HCT116 (cell line): ENCODE results near the gene APOL5. TPM values are rescaled to one million over a fixed set of nuclear protein-coding genes. Genes with fewer than 3 reads are reported as not detected.

Experiments used
- ATAC-seq: fragments of 200-7000 bp; cut with Tn5 transposase; 2 replicates; pipeline ENCODE4 v1.9.1; 2020; ENCODE audit warnings: mild to moderate bottlenecking, moderate library complexity
- BruUV-seq: library from RNA; stranded (reverse); fragments of 400-500 nt; replicated peaks from 2 replicates; lab custom pipeline; 2021; lab: Mats Ljungman, UMichigan
- CTCF ChIA-PET: fragments of 300-600 bp; sonication (Branson Sonifier 250); formaldehyde crosslinking; loops from one replicate; lab custom pipeline; 2021; ENCODE audit warnings: antibody characterized with exemption; lab: Charles Lee
- POLR2A ChIA-PET: fragments of 300-600, 350-600 bp; sonication (Branson Sonifier 250); formaldehyde crosslinking; loops from one replicate; lab custom pipeline; 2021; ENCODE audit warnings: antibody characterized with exemption; lab: Charles Lee
- RAD21 ChIA-PET, 2 experiments: fragments of 300-600 bp; sonication (Branson Sonifier 250); formaldehyde crosslinking; loops; one replicate each; lab custom pipeline; 2023; ENCODE audit warnings: low total read pairs in 2 of 2; ENCODE audit not compliant: uncharacterized antibody in 2 of 2, unreplicated experiment in 2 of 2, low non-redundant PET in 1 of 2; lab: Charles Lee
- DNase-seq: peaks from one replicate; pipeline ENCODE4 v3.0.0-alpha.2; 2010; ENCODE audit warnings: low read depth, low spot score
- H2AFZ ChIP-seq: fragments of 200-600 bp; shearing (Covaris generic), sonication (generic); 2 replicates; pipeline ENCODE4 v1.6.1; 2017; ENCODE audit warnings: low read depth, mixed run types, mixed read lengths, antibody characterized with exemption, low read length; ENCODE audit not compliant: poor library complexity, severe bottlenecking
- H3K27ac ChIP-seq: 2 replicates; pipeline ENCODE4 v1.5.1; 2012; ENCODE audit warnings: low read depth, low read length
- H3K27me3 ChIP-seq: fragments of 200-600 bp; sonication (generic); 2 replicates; pipeline ENCODE4 v1.6.1; 2016; ENCODE audit warnings: mixed run types, low read length, mixed read lengths; ENCODE audit not compliant: insufficient read depth
- H3K36me3 ChIP-seq, 2 experiments: fragments of 200-500 bp in 1 of 2; fragments of 200-600 bp in 1 of 2; sonication (Bioruptor generic) in 1 of 2; sonication (generic) in 1 of 2; 2 replicates each; pipeline versions ENCODE4 v1.5.1 to v1.6.1; 2014 to 2016; ENCODE audit warnings: low read length in 2 of 2, inconsistent platforms in 1 of 2, mixed read lengths in 1 of 2, mixed run types in 1 of 2; ENCODE audit not compliant: insufficient read depth in 2 of 2, control insufficient read depth in 1 of 2
- H3K4me1 ChIP-seq, 2 experiments: fragments of 200-600 bp in 1 of 2; sonication (generic) in 1 of 2; 2 replicates each; pipeline versions ENCODE4 v1.5.1 to v1.6.1; 2012 to 2017; ENCODE audit warnings: low read length in 2 of 2, inconsistent platforms in 1 of 2, mild to moderate bottlenecking in 1 of 2, mixed read lengths in 1 of 2, mixed run types in 1 of 2, moderate library complexity in 1 of 2; ENCODE audit not compliant: insufficient read depth in 2 of 2, control insufficient read depth in 1 of 2
- H3K4me2 ChIP-seq: fragments of 200-600 bp; sonication (generic); 2 replicates; pipeline ENCODE4 v1.6.1; 2017; ENCODE audit warnings: mixed run types, low read length, mixed read lengths
- H3K4me3 ChIP-seq, 2 experiments: fragments of 200-600 bp in 1 of 2; sonication (generic) in 1 of 2; replicated peaks in 1 of 2; 2 replicates each; pipeline ENCODE4 v1.5.1; 2011 to 2016; ENCODE audit warnings: low read length in 2 of 2, control low read depth in 1 of 2, low read depth in 1 of 2, mild to moderate bottlenecking in 1 of 2, mixed read lengths in 1 of 2, mixed run types in 1 of 2
- H3K79me2 ChIP-seq: fragments of 200-600 bp; sonication (generic); 2 replicates; pipeline ENCODE4 v1.6.1; 2017; ENCODE audit warnings: mild to moderate bottlenecking, mixed run types, low read length, moderate library complexity, mixed read lengths; ENCODE audit not compliant: insufficient read depth
- H3K9ac ChIP-seq: fragments of 200-600 bp; sonication (generic); 2 replicates; pipeline ENCODE4 v1.6.1; 2016; ENCODE audit warnings: low read length, mixed read lengths
- H3K9me2 ChIP-seq: fragments of 200-600 bp; sonication (generic), shearing (Covaris generic); 2 replicates; pipeline ENCODE4 v1.6.1; 2017; ENCODE audit warnings: mixed run types, mild to moderate bottlenecking, moderate library complexity; ENCODE audit not compliant: insufficient read depth
- H3K9me3 ChIP-seq, 2 experiments: fragments of 200-500 bp in 1 of 2; fragments of 200-600 bp in 1 of 2; sonication (Bioruptor generic) in 1 of 2; sonication (generic) in 1 of 2; 2 replicates each; pipeline ENCODE4 v1.6.1; 2014 to 2017; ENCODE audit warnings: low read length in 2 of 2, mixed read lengths in 2 of 2, inconsistent platforms in 1 of 2, low read depth in 1 of 2, mild to moderate bottlenecking in 1 of 2, mixed run types in 1 of 2, moderate library complexity in 1 of 2; ENCODE audit not compliant: control insufficient read depth in 1 of 2, insufficient read depth in 1 of 2
- H4K20me1 ChIP-seq: fragments of 200-600 bp; sonication (generic), shearing (Covaris generic); 2 replicates; pipeline ENCODE4 v1.6.1; 2017; ENCODE audit warnings: mixed run types, mild to moderate bottlenecking, moderate library complexity; ENCODE audit not compliant: insufficient read depth
- ELF1 ChIP-seq: IDR thresholded peaks from 2 replicates; pipeline ENCODE4 v1.6.1; 2012; ENCODE audit warnings: low read depth, borderline replicate concordance
- POLR2AphosphoS5 ChIP-seq: IDR thresholded peaks from 2 replicates; pipeline ENCODE4 v1.6.1; 2011; ENCODE audit warnings: mild to moderate bottlenecking, low read depth, low read length, moderate library complexity
- RAD21 ChIP-seq: IDR thresholded peaks from 2 replicates; pipeline ENCODE4 v1.6.1; 2012; ENCODE audit warnings: low read depth, mild to moderate bottlenecking
- REST ChIP-seq: IDR thresholded peaks from 2 replicates; pipeline ENCODE4 v1.6.1; 2012; ENCODE audit warnings: low read depth
- SRF ChIP-seq: IDR thresholded peaks from 2 replicates; pipeline ENCODE4 v1.6.1; 2012; ENCODE audit warnings: low read depth
- TCF7L2 ChIP-seq: IDR thresholded peaks from 2 replicates; pipeline ENCODE4 v1.7.0; 2011; ENCODE audit warnings: borderline replicate concordance, inconsistent platforms; ENCODE audit not compliant: insufficient read depth, insufficient read length; ENCODE audit errors: extremely low read depth
- ZFX ChIP-seq: fragments of 450-650 bp; IDR thresholded peaks from 2 replicates; pipeline ENCODE4 v1.6.1; 2017
- ZNF274 ChIP-seq: fragments of 200-500 bp; sonication (Bioruptor generic); IDR thresholded peaks from 2 replicates; pipeline ENCODE4 v1.6.1; 2014; ENCODE audit warnings: mild to moderate bottlenecking, low read depth, low read length, inconsistent platforms
- intact Hi-C: fragments of 100-400 bp; cut with micrococcal nuclease; formaldehyde crosslinking; loops from 2 replicates; pipeline ENCODE4 v1.10.0; 2022
- total RNA-seq: library from RNA; stranded (reverse); gene quantifications from one replicate; pipeline ENCODE4 v1.2.1, GENCODE V29; 2021; ENCODE audit not compliant: unreplicated experiment
- TF ChIP-seq, protein P1 (sequence below): IDR thresholded peaks from 2 replicates; pipeline ENCODE4 v1.6.1; 2012

APOL5 gene
- total RNA-seq, 1 experiment from 2014 or later: not detected

DNA sequence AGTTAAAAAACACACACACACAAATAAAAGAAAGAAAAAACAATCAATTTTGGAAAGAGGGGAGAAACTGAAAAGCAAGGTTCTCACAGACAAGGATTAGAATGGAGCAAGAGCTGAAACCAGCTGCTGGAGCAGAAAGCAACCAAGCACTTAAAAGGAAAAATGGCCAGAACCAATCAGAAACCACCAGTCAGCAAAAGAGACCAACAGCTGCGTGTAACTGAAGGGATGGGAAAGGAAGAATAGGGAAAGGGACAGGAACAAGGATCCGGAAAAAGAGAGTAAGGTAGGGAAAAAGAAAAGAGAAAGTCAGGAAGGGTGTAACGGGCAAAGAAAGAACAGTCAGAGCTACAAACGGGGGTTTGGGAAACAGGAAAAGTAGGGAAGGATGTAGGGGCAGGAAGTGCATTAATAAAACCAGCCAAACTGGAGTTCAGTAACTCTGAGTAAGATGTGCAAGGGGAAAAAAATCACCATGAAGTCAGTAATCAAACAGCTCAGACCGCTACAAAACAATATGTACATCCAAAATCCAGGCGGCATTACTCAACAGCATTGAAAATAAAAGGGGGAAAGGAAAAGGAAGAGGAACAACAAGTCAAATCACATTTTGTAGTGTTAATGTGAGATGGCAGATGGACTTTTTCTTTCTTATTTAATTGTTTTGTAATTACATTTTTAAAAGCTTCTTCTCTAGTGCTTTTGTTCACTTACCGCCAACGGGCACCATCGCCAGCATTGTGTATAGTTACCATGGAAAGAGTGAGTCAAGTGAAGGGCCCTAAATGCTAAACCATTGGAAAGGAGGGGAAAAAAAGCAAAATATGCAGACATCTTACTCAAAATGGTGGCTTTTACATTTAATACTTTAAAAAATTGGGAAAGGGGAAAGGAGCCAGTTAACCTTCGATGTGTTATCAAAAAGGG lies 49.2 kb downstream of the APOL5 start:
- no peak overlapping the region for H3K9ac ChIP-seq
- peaks cover 4% of the 10 kb centered on the region; the same call in 1 of the 2 replicates for H4K20me1 ChIP-seq
- H3K36me3 ChIP-seq: no peaks in the 10 kb centered on the region; a peak in 1 of 4 replicates
- H2AFZ ChIP-seq: no peak overlapping the region
- CTCF ChIA-PET: no interaction called here
- H3K27me3 ChIP-seq: no peaks in the 10 kb centered on the region
- no peaks in the 10 kb centered on the region for H3K9me3 ChIP-seq
- no peak overlapping the region for H3K27ac ChIP-seq
- POLR2A ChIA-PET: interaction anchor here (0.6 kb wide), 1 partner anchor 16 kb away, joined by 9 read pairs; no protein-coding TSS in a partner anchor
- no peaks in the 10 kb centered on the region for H3K4me1 ChIP-seq
- no peak overlapping the region for H3K4me2 ChIP-seq
- no peaks in the 10 kb centered on the region for H3K79me2 ChIP-seq
- TF ChIP-seq ZFX: no peak
- TF ChIP-seq ELF1: no peak
- no peak for TF ChIP-seq REST
- TF ChIP-seq TCF7L2: no peak
- TF ChIP-seq, protein P1, sequence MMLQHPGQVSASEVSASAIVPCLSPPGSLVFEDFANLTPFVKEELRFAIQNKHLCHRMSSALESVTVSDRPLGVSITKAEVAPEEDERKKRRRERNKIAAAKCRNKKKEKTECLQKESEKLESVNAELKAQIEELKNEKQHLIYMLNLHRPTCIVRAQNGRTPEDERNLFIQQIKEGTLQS: no peak
- TF ChIP-seq RAD21: no peak
- no peak for TF ChIP-seq POLR2AphosphoS5
- TF ChIP-seq ZNF274: no peak
- no peak for TF ChIP-seq SRF
- H3K4me3 ChIP-seq: no peak overlapping the region
- no TSS peak for BruUV-seq
- intact Hi-C loops: no loop called here
- ATAC-seq (no peak), DNase-seq (no peak)
- RAD21 ChIA-PET: no interaction called here
- no peaks in the 10 kb centered on the region for H3K9me2 ChIP-seq
